PC-9 (cell line): ENCODE data around the gene POU1F1. TPM values are rescaled to one million over a fixed set of nuclear protein-coding genes. Genes with fewer than 3 reads are reported as not detected.
A peak's percentile ranks its signal among the peaks of the same experiment; 100 is the strongest.

Experiments
- BruUV-seq: library from RNA; stranded (reverse); fragments of 400-500 nt; replicated peaks from 2 replicates; lab custom pipeline; 2021; lab: Mats Ljungman, UMichigan
- CTCF ChIA-PET: fragments of 300-600 bp; sonication (Branson Sonifier 250); formaldehyde crosslinking; loops from one replicate; lab custom pipeline; 2022; ENCODE audit warnings: antibody characterized with exemption; lab: Charles Lee
- POLR2A ChIA-PET: fragments of 300-600 bp; sonication (Branson Sonifier 250); formaldehyde crosslinking; loops from one replicate; lab custom pipeline; 2022; ENCODE audit warnings: antibody characterized with exemption; ENCODE audit not compliant: unreplicated experiment; lab: Charles Lee
- DNase-seq, 2 experiments: peaks; one replicate each; pipeline versions ENCODE4 v3.0.0 to v3.0.0-alpha.2; 2015 to 2022; ENCODE audit warnings: mixed read lengths in 1 of 2
- H2AFZ ChIP-seq: fragments of 200-600 bp; sonication (generic); 2 replicates; pipeline ENCODE4 v1.8.1; 2017; ENCODE audit warnings: antibody characterized with exemption
- H3F3A ChIP-seq: fragments of 200-600 bp; sonication (generic); 2 replicates; pipeline ENCODE4 v1.8.1; 2017; ENCODE audit warnings: antibody characterized with exemption, mild to moderate bottlenecking, low read depth; ENCODE audit not compliant: insufficient read depth
- H3K27ac ChIP-seq: fragments of 200-600 bp; sonication (generic); 2 replicates; pipeline ENCODE4 v1.6.1; 2016; ENCODE audit warnings: mixed run types
- H3K27me3 ChIP-seq: fragments of 200-600 bp; sonication (generic); 2 replicates; pipeline ENCODE4 v1.6.1; 2016; ENCODE audit warnings: low read depth, mixed run types; ENCODE audit not compliant: insufficient read depth
- H3K36me3 ChIP-seq: fragments of 200-600 bp; sonication (generic); 2 replicates; pipeline ENCODE4 v1.6.1; 2016; ENCODE audit warnings: low read depth, mixed run types
- H3K4me1 ChIP-seq: fragments of 200-600 bp; sonication (generic); replicated peaks from 2 replicates; pipeline ENCODE4 v1.6.1; 2016; ENCODE audit warnings: mixed run types; ENCODE audit not compliant: insufficient read depth
- H3K4me2 ChIP-seq: fragments of 200-600 bp; sonication (generic); 2 replicates; pipeline ENCODE4 v1.6.1; 2017; ENCODE audit warnings: mixed run types
- H3K4me3 ChIP-seq: fragments of 200-600 bp; sonication (generic); 2 replicates; pipeline ENCODE4 v1.6.1; 2016; ENCODE audit warnings: mixed run types
- H3K79me2 ChIP-seq: fragments of 200-600 bp; sonication (generic); 2 replicates; pipeline ENCODE4 v1.6.1; 2017; ENCODE audit warnings: low read depth, mixed run types
- H3K9me2 ChIP-seq: fragments of 200-600 bp; sonication (generic); 2 replicates; pipeline ENCODE4 v1.8.1; 2017; ENCODE audit warnings: mild to moderate bottlenecking; ENCODE audit not compliant: insufficient read depth
- H3K9me3 ChIP-seq: fragments of 200-600 bp; sonication (generic); 2 replicates; pipeline ENCODE4 v1.8.1; 2016; ENCODE audit warnings: low read depth; ENCODE audit not compliant: insufficient read depth
- H4K20me1 ChIP-seq: fragments of 200-600 bp; sonication (generic); 2 replicates; pipeline ENCODE4 v1.8.1; 2017; ENCODE audit not compliant: insufficient read depth
- CTCF ChIP-seq: fragments of 200-600 bp; sonication (generic); conservative IDR thresholded peaks from 2 replicates; pipeline ENCODE4 v1.6.1; 2017; ENCODE audit warnings: mixed run types, antibody characterized with exemption, mild to moderate bottlenecking, moderate library complexity
- EZH2 ChIP-seq: fragments of 200-600 bp; sonication (generic); IDR thresholded peaks from 2 replicates; pipeline ENCODE4 v1.8.0; 2017; ENCODE audit warnings: antibody characterized with exemption, low read depth
- intact Hi-C: fragments of 100-400 bp; cut with micrococcal nuclease; formaldehyde crosslinking; loops from one replicate; pipeline ENCODE4 v1.10.0; 2022; ENCODE audit not compliant: unreplicated experiment
- total RNA-seq: library from RNA; stranded (reverse); gene quantifications from 2 replicates; pipeline ENCODE4 v1.2.3, GENCODE V29; 2021

POU1F1 gene
- total RNA-seq, 1 experiment from 2014 or later: not detected

GRCh38 chr3:87318617-87319021, 42.2 kb upstream of the POU1F1 start:
- POLR2A ChIA-PET: no interaction called here
- Histone ChIP-seq H3F3A (no peaks in the 10 kb centered on the region), H3K36me3 (no peaks in the 10 kb centered on the region), H3K9me2 (no peaks in the 10 kb centered on the region), H4K20me1 (no peaks in the 10 kb centered on the region), H3K27me3 (no peaks in the 10 kb centered on the region), H3K4me2 (no peak overlapping the region), H3K27ac (no peak overlapping the region), H2AFZ (0 out of 2 replicates have a peak overlapping the region, but pooled peaks have one; percentile 43), H3K4me3 (no peak overlapping the region), H3K4me1 (peaks cover 9% of the 10 kb centered on the region), H3K9me3 (no peaks in the 10 kb centered on the region; the same call in 1 of the 2 replicates), H3K79me2 (no peaks in the 10 kb centered on the region)
- intact Hi-C loops: no loop called here
- CTCF ChIA-PET: interaction anchor here (0.6 kb wide), 1 partner anchor 414 kb away, joined by 3 read pairs; no protein-coding TSS in a partner anchor
- no peak for DNase-seq
- TF ChIP-seq CTCF (no peak), EZH2 (no peak)
- BruUV-seq: no TSS peak

- Histone ChIP-seq H3K4me3 (no peak overlapping the region), H4K20me1 (no peaks in the 10 kb centered on the region), H3K27me3 (no peaks in the 10 kb centered on the region), H2AFZ (no peak overlapping the region), H3K9me2 (no peaks in the 10 kb centered on the region), H3K4me2 (no peak overlapping the region), H3K36me3 (no peaks in the 10 kb centered on the region), H3K9me3 (no peaks in the 10 kb centered on the region; the same call in 1 of the 2 replicates), H3K27ac (no peak overlapping the region), H3K79me2 (no peaks in the 10 kb centered on the region), H3F3A (no peaks in the 10 kb centered on the region), H3K4me1 (peaks cover 9% of the 10 kb centered on the region)
- intact Hi-C loops: no loop called here
- DNase-seq: no peak
- TF ChIP-seq EZH2: no peak
- TF ChIP-seq CTCF: no peak
- CTCF ChIA-PET: no interaction called here
- no TSS peak for BruUV-seq
- POLR2A ChIA-PET: no interaction called here
Observed at GRCh38 chr3:87317779-87318178, 41.4 kb upstream of the POU1F1 start.

- POLR2A ChIA-PET: no interaction called here
- no peaks in the 10 kb centered on the region for H3F3A ChIP-seq
- no peaks in the 10 kb centered on the region; the same call in 1 of the 2 replicates for H3K9me3 ChIP-seq
- H3K27ac ChIP-seq: no peak overlapping the region
- H4K20me1 ChIP-seq: no peaks in the 10 kb centered on the region
- CTCF ChIA-PET: no interaction called here
- peaks cover 12% of the 10 kb centered on the region for H3K4me1 ChIP-seq
- H3K27me3 ChIP-seq: no peaks in the 10 kb centered on the region
- no peak for DNase-seq
- no TSS peak for BruUV-seq
- H3K9me2 ChIP-seq: no peaks in the 10 kb centered on the region
- no peak overlapping the region for H2AFZ ChIP-seq
- no peak overlapping the region for H3K4me3 ChIP-seq
- no peak overlapping the region for H3K4me2 ChIP-seq
- intact Hi-C loops: no loop called here
- TF ChIP-seq EZH2 (no peak), CTCF (no peak)
- no peaks in the 10 kb centered on the region for H3K36me3 ChIP-seq
- no peaks in the 10 kb centered on the region for H3K79me2 ChIP-seq
Observed at GRCh38 chr3:87313641-87314040, 37.3 kb upstream of the POU1F1 start.
